HEK293 (cell line): ENCODE measurements around the gene ZFY.

Experiments
- CTCF ChIA-PET: fragments of 350-600 bp; formaldehyde crosslinking; extraction: SDS; loops from one replicate; lab custom pipeline; 2021; ENCODE audit warnings: antibody characterized with exemption; lab: Yijun Ruan, JAX
- POLR2A ChIA-PET: fragments of 300-600 bp; formaldehyde crosslinking; extraction: SDS; loops from one replicate; lab custom pipeline; 2020; ENCODE audit warnings: antibody characterized with exemption, inconsistent platforms; lab: Yijun Ruan, JAX
- H3K27ac ChIP-seq: fragments of 200-500 bp; sonication (Bioruptor generic); 2 replicates; pipeline ENCODE4 v1.5.1; 2014; ENCODE audit warnings: low read depth, low read length, control low read depth, inconsistent platforms; ENCODE audit errors: extremely low read depth
- H3K36me3 ChIP-seq, 2 experiments: fragments of 200-500 bp in 1 of 2; sonication (Bioruptor generic) in 1 of 2; 1 replicate in 1 of 2; 2 replicates in 1 of 2; pipeline ENCODE4 v1.5.1; 2014 to 2017; ENCODE audit warnings: inconsistent platforms in 2 of 2, low read length in 2 of 2; ENCODE audit not compliant: control insufficient read depth in 2 of 2, insufficient read depth in 1 of 2
- H3K4me1 ChIP-seq: fragments of 200-500 bp; sonication (Bioruptor generic); 2 replicates; pipeline ENCODE4 v1.5.1; 2014; ENCODE audit warnings: mild to moderate bottlenecking, low read length, inconsistent platforms; ENCODE audit not compliant: control insufficient read depth, insufficient read depth
- H3K4me3 ChIP-seq: 2 replicates; pipeline ENCODE4 v1.5.1; 2011; ENCODE audit warnings: low read depth, mild to moderate bottlenecking, control low read depth, low read length, moderate library complexity
- H3K9me3 ChIP-seq: fragments of 200-500 bp; sonication (Bioruptor generic); 2 replicates; pipeline ENCODE4 v1.5.1; 2014; ENCODE audit warnings: low read depth, low read length, inconsistent platforms; ENCODE audit not compliant: control insufficient read depth, insufficient read depth
- CTCF ChIP-seq: fragments of 450-650 bp; formaldehyde crosslinking; IDR thresholded peaks from 2 replicates; pipeline ENCODE4 v1.5.1; 2016; ENCODE audit warnings: missing biosample characterization, missing genetic modification characterization
- GFI1B ChIP-seq: fragments of 450-650 bp; formaldehyde crosslinking; IDR thresholded peaks from 2 replicates; pipeline ENCODE4 v1.5.1; 2016; ENCODE audit warnings: missing biosample characterization, missing genetic modification characterization
- KLF8 ChIP-seq: fragments of 450-650 bp; formaldehyde crosslinking; IDR thresholded peaks from 2 replicates; pipeline ENCODE4 v1.5.1; 2016; ENCODE audit warnings: missing biosample characterization, missing genetic modification characterization
- MEIS1 ChIP-seq: sonication (generic); formaldehyde crosslinking; IDR thresholded peaks from 2 replicates; pipeline ENCODE4 v1.8.1; 2022; ENCODE audit warnings: missing genetic modification reagents, mild to moderate bottlenecking, borderline replicate concordance
- REST ChIP-seq: fragments of 450-650 bp; formaldehyde crosslinking; IDR thresholded peaks from 2 replicates; pipeline ENCODE4 v1.5.1; 2016; ENCODE audit warnings: missing biosample characterization, missing genetic modification characterization
- SP3 ChIP-seq: fragments of 450-650 bp; formaldehyde crosslinking; IDR thresholded peaks from 2 replicates; pipeline ENCODE4 v1.5.1; 2016; ENCODE audit warnings: missing biosample characterization, missing genetic modification characterization
- ZBTB17 ChIP-seq: fragments of 450-650 bp; formaldehyde crosslinking; IDR thresholded peaks from 2 replicates; pipeline ENCODE4 v1.5.1; 2016; ENCODE audit warnings: missing biosample characterization, missing genetic modification characterization
- ZBTB7A ChIP-seq: fragments of 450-650 bp; formaldehyde crosslinking; IDR thresholded peaks from 2 replicates; pipeline ENCODE4 v1.5.1; 2016; ENCODE audit warnings: low read depth, missing biosample characterization, missing genetic modification characterization
- ZFP3 ChIP-seq: fragments of 450-650 bp; formaldehyde crosslinking; IDR thresholded peaks from 2 replicates; pipeline ENCODE4 v1.5.1; 2016; ENCODE audit warnings: low read depth, missing biosample characterization, missing genetic modification characterization
- ZNF114 ChIP-seq: fragments of 450-650 bp; formaldehyde crosslinking; IDR thresholded peaks from 2 replicates; pipeline ENCODE4 v1.5.0; 2017; ENCODE audit warnings: missing biosample characterization, missing genetic modification characterization
- ZNF146 ChIP-seq: fragments of 450-650 bp; formaldehyde crosslinking; IDR thresholded peaks from 2 replicates; pipeline ENCODE4 v1.5.1; 2016; ENCODE audit warnings: missing biosample characterization, missing genetic modification characterization
- ZNF169 ChIP-seq: fragments of 450-650 bp; formaldehyde crosslinking; IDR thresholded peaks from 2 replicates; pipeline ENCODE4 v1.5.1; 2016; ENCODE audit warnings: missing biosample characterization, missing genetic modification characterization
- ZNF214 ChIP-seq: fragments of 450-650 bp; formaldehyde crosslinking; IDR thresholded peaks from 2 replicates; pipeline ENCODE4 v1.5.1; 2017; ENCODE audit warnings: missing biosample characterization, mild to moderate bottlenecking, missing genetic modification characterization, borderline replicate concordance
- ZNF23 ChIP-seq: fragments of 450-650 bp; formaldehyde crosslinking; IDR thresholded peaks from 2 replicates; pipeline ENCODE4 v1.5.1; 2016; ENCODE audit warnings: missing biosample characterization, missing genetic modification characterization, borderline replicate concordance
- ZNF529 ChIP-seq: fragments of 450-650 bp; formaldehyde crosslinking; IDR thresholded peaks from 2 replicates; pipeline ENCODE4 v1.5.1; 2017; ENCODE audit warnings: missing genetic modification characterization, missing biosample characterization; ENCODE audit not compliant: insufficient replicate concordance
- ZNF624 ChIP-seq: fragments of 450-650 bp; formaldehyde crosslinking; IDR thresholded peaks from 2 replicates; pipeline ENCODE4 v1.5.1; 2017; ENCODE audit warnings: missing biosample characterization, missing genetic modification characterization
- ZXDB ChIP-seq: fragments of 450-650 bp; formaldehyde crosslinking; IDR thresholded peaks from 2 replicates; pipeline ENCODE4 v1.5.1; 2016; ENCODE audit warnings: missing biosample characterization, missing genetic modification characterization
- TF ChIP-seq, protein P1 (sequence below): fragments of 450-650 bp; formaldehyde crosslinking; IDR thresholded peaks from 2 replicates; pipeline ENCODE4 v1.5.1; 2016; ENCODE audit warnings: missing biosample characterization, missing genetic modification characterization
- TF ChIP-seq, protein P2 (sequence below): fragments of 450-650 bp; formaldehyde crosslinking; IDR thresholded peaks from 2 replicates; pipeline ENCODE4 v1.5.1; 2017; ENCODE audit warnings: missing biosample characterization, missing genetic modification characterization
- TF ChIP-seq, protein P3 (sequence below): fragments of 450-650 bp; formaldehyde crosslinking; IDR thresholded peaks from 2 replicates; pipeline ENCODE4 v1.5.1; 2016; ENCODE audit warnings: missing biosample characterization, missing genetic modification characterization

ZFY gene

GRCh38 chrY:2937149-2937548 is 2.0 kb downstream of the ZFY start:
- no peaks in the 10 kb centered on the region for H3K4me1 ChIP-seq
- H3K27ac ChIP-seq: no peak overlapping the region
- ChIA-PET CTCF (no interaction called here), POLR2A (no interaction called here)
- no peak overlapping the region for H3K4me3 ChIP-seq
- H3K9me3 ChIP-seq: no peaks in the 10 kb centered on the region
- TF ChIP-seq, protein P1, sequence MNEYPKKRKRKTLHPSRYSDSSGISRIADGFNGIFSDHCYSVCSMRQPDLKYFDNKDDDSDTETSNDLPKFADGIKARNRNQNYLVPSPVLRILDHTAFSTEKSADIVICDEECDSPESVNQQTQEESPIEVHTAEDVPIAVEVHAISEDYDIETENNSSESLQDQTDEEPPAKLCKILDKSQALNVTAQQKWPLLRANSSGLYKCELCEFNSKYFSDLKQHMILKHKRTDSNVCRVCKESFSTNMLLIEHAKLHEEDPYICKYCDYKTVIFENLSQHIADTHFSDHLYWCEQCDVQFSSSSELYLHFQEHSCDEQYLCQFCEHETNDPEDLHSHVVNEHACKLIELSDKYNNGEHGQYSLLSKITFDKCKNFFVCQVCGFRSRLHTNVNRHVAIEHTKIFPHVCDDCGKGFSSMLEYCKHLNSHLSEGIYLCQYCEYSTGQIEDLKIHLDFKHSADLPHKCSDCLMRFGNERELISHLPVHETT (tag by site-specific recombination): no peak
- no peak for TF ChIP-seq ZNF624 (tag by site-specific recombination)
- no peak for TF ChIP-seq ZBTB17
- TF ChIP-seq KLF8 (tag by site-specific recombination): no peak
- TF ChIP-seq REST (tag by site-specific recombination): no peak
- no peak for TF ChIP-seq ZNF529 (tag by site-specific recombination)
- no peak for TF ChIP-seq GFI1B (tag by site-specific recombination)
- TF ChIP-seq, protein P2, sequence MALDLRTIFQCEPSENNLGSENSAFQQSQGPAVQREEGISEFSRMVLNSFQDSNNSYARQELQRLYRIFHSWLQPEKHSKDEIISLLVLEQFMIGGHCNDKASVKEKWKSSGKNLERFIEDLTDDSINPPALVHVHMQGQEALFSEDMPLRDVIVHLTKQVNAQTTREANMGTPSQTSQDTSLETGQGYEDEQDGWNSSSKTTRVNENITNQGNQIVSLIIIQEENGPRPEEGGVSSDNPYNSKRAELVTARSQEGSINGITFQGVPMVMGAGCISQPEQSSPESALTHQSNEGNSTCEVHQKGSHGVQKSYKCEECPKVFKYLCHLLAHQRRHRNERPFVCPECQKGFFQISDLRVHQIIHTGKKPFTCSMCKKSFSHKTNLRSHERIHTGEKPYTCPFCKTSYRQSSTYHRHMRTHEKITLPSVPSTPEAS (tag by site-specific recombination): no peak
- TF ChIP-seq ZBTB7A: no peak
- TF ChIP-seq ZNF23: no peak
- no peak for TF ChIP-seq SP3 (tag by site-specific recombination)
- no peak for TF ChIP-seq ZNF146 (tag by site-specific recombination)
- TF ChIP-seq, protein P3, sequence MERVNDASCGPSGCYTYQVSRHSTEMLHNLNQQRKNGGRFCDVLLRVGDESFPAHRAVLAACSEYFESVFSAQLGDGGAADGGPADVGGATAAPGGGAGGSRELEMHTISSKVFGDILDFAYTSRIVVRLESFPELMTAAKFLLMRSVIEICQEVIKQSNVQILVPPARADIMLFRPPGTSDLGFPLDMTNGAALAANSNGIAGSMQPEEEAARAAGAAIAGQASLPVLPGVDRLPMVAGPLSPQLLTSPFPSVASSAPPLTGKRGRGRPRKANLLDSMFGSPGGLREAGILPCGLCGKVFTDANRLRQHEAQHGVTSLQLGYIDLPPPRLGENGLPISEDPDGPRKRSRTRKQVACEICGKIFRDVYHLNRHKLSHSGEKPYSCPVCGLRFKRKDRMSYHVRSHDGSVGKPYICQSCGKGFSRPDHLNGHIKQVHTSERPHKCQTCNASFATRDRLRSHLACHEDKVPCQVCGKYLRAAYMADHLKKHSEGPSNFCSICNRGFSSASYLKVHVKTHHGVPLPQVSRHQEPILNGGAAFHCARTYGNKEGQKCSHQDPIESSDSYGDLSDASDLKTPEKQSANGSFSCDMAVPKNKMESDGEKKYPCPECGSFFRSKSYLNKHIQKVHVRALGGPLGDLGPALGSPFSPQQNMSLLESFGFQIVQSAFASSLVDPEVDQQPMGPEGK (tag by site-specific recombination): no peak
- no peak for TF ChIP-seq ZFP3 (tag by site-specific recombination)
- no peak for TF ChIP-seq ZNF169
- no peak for TF ChIP-seq MEIS1 (CRISPR knock-in tag)
- TF ChIP-seq ZNF214 (tag by site-specific recombination): no peak
- TF ChIP-seq ZXDB (tag by site-specific recombination): no peak
- TF ChIP-seq ZNF114 (tag by site-specific recombination): no peak
- TF ChIP-seq CTCF (tag by site-specific recombination): no peak
- H3K36me3 ChIP-seq: no peaks in the 10 kb centered on the region
